Inflammatory macrophage treated with lipopolysaccharide for 1 hour (primary cell): ENCODE results near the gene DOCK2.

Experiments used
- DNase-seq, 2 donors: peaks; one replicate each; pipeline ENCODE4 v3.0.0-alpha.2; 2020 to 2022

The DOCK2 gene

DNA sequence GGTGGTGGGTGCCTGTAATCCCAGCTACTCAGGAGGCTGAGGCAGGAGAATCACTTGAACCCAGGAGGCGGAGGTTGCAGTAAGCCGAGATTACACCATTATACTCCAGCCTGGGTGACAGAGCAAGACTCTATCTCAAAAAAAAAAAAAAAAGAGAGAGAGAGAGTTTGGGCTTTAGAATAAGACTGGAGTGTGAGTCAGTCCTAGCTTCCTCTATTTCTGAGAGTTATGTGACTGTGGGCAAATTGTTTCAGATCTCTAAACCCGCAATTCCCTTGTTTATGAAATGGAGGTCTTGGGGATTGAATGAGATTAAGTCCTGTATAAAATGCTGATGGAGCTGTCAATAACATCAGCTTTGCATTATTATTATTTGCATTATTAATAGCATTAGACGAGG is 316.1 kb downstream of the DOCK2 start:
- peak; percentile 56 to 71 for DNase-seq

GRCh38 chr5:169954786-169955185 is 317.7 kb downstream of the DOCK2 start:
- no peak for DNase-seq

DNA sequence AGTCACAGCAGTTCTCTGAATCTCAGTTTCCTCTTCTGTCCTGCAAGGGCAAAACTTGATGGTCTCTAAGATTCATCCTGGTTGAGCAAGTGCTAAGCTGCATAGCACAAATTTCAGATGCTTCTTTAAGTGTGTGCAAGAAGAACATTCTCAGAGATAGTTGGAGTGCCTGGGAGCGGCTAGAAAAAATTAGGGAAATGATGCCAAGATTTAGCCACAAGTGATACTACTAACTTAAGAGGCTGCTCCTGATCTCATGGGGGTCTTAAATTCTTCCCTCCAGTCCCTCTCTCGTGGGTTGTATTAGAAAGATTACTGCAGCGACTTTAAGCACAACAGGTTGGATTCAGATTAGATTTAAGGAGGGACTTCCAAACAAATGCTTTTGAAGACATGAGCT is 319.1 kb downstream of the DOCK2 start:
- no peak for DNase-seq

GRCh38 chr5:169956756-169957155 is 319.7 kb downstream of the DOCK2 start:
- no peak for DNase-seq

DNA sequence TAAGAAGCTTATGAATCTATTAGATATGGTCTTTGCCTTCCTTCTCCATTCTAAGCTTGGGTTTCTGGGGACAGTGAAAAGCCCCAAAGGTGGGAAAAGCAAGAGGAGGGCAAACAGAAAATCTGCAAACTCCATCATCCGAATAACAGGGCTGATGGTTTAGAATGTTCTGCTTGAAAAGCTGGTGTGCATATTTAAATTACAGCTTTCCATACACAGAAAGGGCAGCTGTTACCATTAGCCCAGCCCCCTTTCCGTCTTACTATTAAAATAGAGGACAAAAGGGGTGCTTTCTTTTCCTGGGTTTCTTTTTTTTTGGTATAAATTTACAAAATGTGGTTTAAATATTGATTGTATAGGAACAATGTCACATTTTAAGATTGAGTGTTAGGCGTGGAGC is 321.2 kb downstream of the DOCK2 start:
- DNase-seq: no peak

- DNase-seq: no peak
Measured at GRCh38 chr5:169960659-169961058, 323.6 kb downstream of the DOCK2 start.

- DNase-seq: no peak
Measured at GRCh38 chr5:169964246-169964645, 327.2 kb downstream of the DOCK2 start.

GRCh38 chr5:169970339-169970738 is 333.3 kb downstream of the DOCK2 start:
- DNase-seq: peak; percentile 27 to 59

DNA sequence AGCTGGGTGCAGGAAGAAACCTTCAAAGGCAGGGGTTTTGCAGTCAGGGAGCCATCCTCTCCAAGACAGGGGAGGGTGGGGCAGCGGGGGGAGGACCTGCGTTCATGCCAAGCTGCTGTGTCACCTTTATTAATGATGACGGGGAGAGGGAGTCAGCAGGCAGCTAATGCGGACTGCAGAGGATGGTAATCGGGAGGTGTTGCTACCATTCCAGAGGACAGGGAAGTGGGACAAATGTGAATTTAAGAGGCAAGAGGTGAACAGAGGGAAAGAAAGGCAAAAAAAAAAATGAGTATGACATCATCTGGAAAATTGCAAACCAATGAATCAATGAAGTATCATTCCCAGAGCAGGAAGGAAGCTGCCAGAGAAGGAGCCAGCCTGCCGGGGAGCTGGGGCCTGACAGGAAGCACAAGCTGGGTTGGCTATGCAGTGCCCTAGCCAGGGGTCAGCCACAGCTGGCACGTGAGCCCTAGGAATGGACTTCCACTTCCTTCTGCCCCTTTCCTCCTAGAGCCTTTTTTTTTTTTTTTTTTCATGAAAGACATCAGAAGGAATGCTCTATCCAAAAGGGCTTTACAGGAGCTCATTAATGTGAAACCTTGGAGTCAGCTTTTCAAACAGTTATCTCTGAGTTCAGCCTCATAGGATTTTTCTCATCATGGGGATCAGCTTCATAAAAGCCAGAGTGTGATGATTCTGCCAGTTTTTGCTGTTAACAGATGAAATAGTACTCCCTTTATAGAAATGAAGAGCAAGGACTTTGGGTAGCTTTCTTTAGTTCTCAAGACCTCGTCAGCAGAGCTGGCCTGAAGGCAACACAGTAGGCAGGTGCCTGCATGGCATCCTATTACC is 334.1 kb downstream of the DOCK2 start:
- DNase-seq: peak in 1 of 2 donors; percentile 4

DNA sequence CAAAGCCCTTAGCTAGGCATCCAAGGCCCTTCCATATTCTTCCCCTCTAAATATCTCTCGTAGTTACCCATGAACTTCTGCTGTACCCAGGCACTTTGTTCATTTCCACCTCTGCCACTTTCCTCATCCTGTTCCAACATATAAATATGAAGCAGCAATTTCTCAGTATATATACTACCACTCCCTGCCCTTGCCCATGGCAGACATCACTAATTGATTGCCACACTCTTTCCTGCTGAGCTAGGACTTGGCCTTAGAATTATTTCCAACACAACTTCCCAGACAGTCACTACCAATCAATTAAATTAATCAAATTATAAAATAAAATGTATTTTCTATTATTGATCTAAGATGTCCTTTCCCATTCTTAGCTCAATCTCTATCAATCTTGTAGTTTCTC is 334.7 kb downstream of the DOCK2 start:
- DNase-seq: no peak

GRCh38 chr5:169973056-169973455 is 336.0 kb downstream of the DOCK2 start:
- no peak for DNase-seq

- DNase-seq: no peak
Measured at GRCh38 chr5:169974121-169974770, 337.2 kb downstream of the DOCK2 start.

DNA sequence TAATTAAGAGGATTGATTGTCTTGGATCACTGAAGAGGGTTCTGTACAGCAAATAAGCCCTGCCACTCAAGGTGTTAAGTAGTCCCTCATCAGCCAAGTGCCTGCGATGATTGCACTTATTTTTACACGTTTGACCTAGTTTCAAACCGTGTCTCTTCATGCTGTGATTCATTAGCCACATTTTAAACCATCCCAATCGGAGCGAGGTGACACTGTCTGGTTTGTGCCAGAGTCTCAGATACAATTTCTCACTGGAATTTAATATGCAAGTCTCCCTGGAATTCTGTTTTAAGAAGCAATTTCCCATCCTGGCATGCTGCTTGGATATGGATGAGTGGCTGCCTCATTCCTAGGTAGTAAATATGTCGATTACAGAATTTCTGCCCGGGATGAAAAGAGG is 341.6 kb downstream of the DOCK2 start:
- DNase-seq: no peak

GRCh38 chr5:169979871-169980270 is 342.8 kb downstream of the DOCK2 start:
- no peak for DNase-seq

DNA sequence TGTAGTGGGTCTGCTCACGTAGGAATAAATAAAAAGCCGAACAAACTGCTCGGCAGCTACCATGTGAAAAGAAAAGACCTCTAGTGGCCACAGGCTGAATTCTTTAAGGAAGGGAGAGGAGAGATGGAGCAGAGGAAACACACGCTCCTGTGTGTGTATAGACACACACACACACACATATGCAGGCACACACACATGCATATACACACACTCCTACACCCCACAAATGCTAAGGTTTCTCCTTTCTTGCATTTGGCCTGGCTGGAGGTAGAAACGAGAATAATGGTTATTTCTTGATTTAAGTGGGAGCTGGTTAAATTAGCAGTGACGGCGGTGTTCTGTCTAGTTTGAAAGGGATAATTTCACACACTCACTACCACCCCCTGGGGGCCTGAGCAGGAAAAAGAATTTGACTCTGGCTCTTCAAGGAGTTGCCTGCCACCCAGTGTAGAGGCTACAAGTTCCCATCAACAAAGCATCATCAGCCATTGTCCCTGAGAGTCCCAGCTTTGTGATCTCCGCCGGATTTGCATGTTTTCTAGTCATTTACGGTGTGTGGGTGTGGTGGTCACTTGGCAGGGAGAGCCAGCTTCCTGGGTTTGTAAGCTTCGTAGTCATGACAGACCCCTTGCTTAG is 343.5 kb downstream of the DOCK2 start, which contains the start of gene INSYN2B:
INSYN2B (minus strand) TSS at position 78 of the 636 bp plus-strand sequence. CDS start 96,597 bp downstream, outside the sequence.
- DNase-seq: peak; percentile 16 to 66

- no peak for DNase-seq
Measured at GRCh38 chr5:169988206-169988605, 351.1 kb downstream of the DOCK2 start.

DNA sequence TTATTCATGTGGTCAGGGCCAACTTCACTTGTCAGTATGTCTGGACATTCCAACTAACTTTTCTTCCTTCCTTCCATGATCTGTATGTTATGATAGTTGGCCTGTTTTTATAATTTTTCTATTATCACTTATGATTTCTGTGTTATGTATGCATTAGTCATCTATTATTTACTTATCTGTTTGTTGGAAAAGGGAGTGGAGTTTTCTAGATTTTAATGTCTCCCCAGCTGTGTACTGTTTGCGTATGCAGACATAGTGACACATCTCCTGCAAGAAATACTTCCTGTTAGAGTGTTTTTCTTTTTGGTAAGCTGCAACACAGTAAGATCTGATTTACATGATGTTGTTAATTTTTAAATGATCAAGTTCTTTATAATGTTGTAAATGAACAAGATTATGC is 351.9 kb downstream of the DOCK2 start:
- no peak for DNase-seq

- DNase-seq: no peak
Measured at GRCh38 chr5:169989365-169989764, 352.3 kb downstream of the DOCK2 start.

GRCh38 chr5:169991115-169991869 is 354.2 kb downstream of the DOCK2 start:
- DNase-seq: no peak

GRCh38 chr5:169992789-169993484 is 355.9 kb downstream of the DOCK2 start:
- no peak for DNase-seq

DNA sequence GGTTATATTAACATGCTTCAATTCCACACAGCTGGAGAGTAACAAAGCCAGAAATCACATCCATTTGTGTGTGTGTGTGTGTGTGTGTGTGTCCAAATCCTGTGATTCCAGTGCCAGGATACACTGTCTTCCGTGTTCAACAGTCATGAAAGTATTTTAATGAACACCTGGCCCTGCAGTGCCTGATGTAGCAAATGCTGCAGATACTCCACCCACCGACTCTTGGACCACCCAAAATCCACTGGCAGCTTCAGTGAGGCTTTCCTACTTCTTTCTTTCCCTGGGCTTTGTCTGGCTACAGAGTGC is 356.4 kb downstream of the DOCK2 start:
- no peak for DNase-seq

DNA sequence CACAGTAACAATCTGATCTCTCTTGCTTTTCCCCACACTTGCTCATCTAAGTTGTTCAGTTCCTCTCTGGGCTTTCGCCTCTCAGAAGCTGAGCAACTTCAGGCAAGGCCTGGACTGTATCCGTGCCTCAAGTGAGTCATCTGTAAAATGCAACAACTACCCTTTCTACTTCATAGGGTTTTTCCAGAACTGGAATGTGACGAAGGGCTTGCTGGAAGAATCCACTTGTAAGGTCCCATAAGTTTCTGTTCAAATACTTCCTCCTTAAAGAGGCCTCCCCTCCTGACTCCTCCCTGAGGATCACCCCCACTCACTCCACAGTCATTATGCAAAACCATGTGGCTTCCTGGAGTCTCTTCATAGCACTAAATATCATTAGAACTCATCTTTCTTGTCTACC is 360.7 kb downstream of the DOCK2 start:
- peak; percentile 67 to 93 for DNase-seq

- no peak for DNase-seq
Measured at GRCh38 chr5:169999621-170000020, 362.5 kb downstream of the DOCK2 start.
